ENCODE measurements around the gene FOLR1. TPM values are rescaled to one million over a fixed set of nuclear protein-coding genes. Genes with fewer than 3 reads are reported as not detected.

Gene FOLR1
- total and polyA plus RNA-seq, 2 donors = 0.18 to 1.1 TPM

DNA sequence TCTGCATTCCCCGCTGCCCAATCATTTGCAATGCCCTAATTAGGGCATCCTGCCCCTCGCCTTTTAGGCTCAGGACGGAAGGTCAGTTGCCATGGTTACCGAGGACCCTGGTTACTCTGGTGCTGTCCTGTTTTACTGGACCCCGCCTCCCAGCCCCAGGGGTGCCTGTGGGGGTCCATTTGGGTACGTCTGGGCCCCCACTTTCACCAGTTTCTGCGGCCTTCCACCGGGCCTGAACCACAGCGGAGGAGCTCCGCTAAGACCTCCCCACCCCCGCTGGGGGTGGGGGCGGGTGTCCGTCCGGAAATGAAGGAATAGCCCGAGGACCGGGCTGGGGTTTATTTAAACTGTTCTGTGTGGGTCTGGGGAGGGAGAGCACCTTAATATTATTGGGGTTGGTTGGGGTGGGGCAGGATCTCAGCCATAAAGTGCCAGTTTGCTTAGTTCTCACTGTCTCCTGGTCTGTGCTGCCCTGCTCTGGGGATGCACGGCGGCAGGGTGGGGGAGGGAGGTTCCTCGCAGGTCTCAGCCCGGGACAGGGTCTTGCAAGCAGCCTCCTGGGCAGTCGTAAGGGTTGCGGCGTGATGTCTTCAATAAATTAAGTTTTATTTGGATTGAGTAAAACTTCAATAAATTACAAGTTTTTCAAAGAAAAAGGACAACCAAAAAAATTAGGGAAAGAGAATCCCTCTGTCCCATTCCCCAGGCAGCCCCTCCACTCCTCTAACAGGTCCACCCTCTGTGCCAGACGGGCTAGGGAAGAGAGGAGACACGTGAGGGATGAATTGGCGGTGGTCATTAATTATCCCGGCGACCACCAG lies 46.8 kb downstream of the FOLR1 start:
- WGBS = 67% methylated on average over 28 of the region's 28 CpGs
- Histone ChIP-seq H3K4me3 (ENCODE audit: low read depth, low read length) (no peak overlapping the region), H3K27ac (ENCODE audit: low read depth) (no peak overlapping the region), H3K4me1 (ENCODE audit: insufficient read depth) (peaks cover 2% of the 10 kb centered on the region), H3K36me3 (ENCODE audit: insufficient read depth) (peaks cover 5% of the 10 kb centered on the region)
- DNase-seq (ENCODE audit: extremely low spot score) = no peak

DNA sequence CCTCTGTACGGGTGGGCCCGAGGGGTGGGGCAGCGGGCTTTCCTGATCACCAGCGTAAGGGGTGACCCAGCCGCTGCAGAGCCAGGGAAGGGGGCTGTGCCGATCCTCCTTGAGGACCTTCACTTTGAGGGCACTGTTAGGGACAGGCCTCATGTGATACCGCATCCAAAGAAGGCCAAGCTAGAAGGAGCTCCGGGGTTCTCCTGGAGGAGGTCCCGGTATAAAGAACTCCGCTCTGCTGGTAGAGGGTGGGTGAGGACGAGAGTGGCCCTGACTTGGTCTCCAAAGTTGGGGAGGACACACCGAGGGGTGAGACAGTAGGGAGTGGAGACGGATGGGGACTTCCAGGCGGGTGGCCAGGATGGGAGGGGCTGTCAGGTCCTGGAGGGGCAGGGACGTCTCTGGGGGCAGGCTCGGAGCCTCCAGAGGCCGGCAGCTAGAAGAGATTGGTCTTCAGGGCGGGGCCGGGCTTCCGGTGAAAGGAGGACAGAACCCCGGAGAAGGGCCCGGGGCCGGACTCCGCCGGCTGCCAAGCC lies 47.4 kb downstream of the FOLR1 start:
- 10% methylated on average over 25 of the region's 25 CpGs for WGBS
- Histone ChIP-seq H3K27ac (ENCODE audit: low read depth) (no peak overlapping the region), H3K4me1 (ENCODE audit: insufficient read depth) (peaks cover 2% of the 10 kb centered on the region), H3K36me3 (ENCODE audit: insufficient read depth) (peaks cover 2% of the 10 kb centered on the region), H3K4me3 (ENCODE audit: low read depth, low read length) (peak overlapping the region; percentile 34)
- no peak for DNase-seq (ENCODE audit: extremely low spot score)

- WGBS = 1% methylated on average over 69 of the region's 69 CpGs
These were observed 48.0 kb downstream of the FOLR1 start for GRCh38 chr11:72239849-72240460.

GRCh38 chr11:72240461-72241290 lies 48.7 kb downstream of the FOLR1 start:
- 32% methylated on average over 44 of the region's 44 CpGs for WGBS
- Histone ChIP-seq H3K4me1 (ENCODE audit: insufficient read depth) (peaks cover 2% of the 10 kb centered on the region), H3K36me3 (ENCODE audit: insufficient read depth) (peaks cover 2% of the 10 kb centered on the region), H3K27ac (ENCODE audit: low read depth) (no peak overlapping the region), H3K4me3 (ENCODE audit: low read depth, low read length) (no peak overlapping the region)
- no peak for DNase-seq (ENCODE audit: extremely low spot score)

More at GRCh38 chr11:72239849-72240460, 48.0 kb downstream of the FOLR1 start:
- H3K27ac ChIP-seq (ENCODE audit: low read depth) = no peak overlapping the region
- DNase-seq (ENCODE audit: extremely low spot score) = no peak
- H3K4me3 ChIP-seq (ENCODE audit: low read depth, low read length) = peak overlapping the region; percentile 34
- H3K36me3 ChIP-seq (ENCODE audit: insufficient read depth) = peaks cover 2% of the 10 kb centered on the region
- peaks cover 2% of the 10 kb centered on the region for H3K4me1 ChIP-seq (ENCODE audit: insufficient read depth)

DNA sequence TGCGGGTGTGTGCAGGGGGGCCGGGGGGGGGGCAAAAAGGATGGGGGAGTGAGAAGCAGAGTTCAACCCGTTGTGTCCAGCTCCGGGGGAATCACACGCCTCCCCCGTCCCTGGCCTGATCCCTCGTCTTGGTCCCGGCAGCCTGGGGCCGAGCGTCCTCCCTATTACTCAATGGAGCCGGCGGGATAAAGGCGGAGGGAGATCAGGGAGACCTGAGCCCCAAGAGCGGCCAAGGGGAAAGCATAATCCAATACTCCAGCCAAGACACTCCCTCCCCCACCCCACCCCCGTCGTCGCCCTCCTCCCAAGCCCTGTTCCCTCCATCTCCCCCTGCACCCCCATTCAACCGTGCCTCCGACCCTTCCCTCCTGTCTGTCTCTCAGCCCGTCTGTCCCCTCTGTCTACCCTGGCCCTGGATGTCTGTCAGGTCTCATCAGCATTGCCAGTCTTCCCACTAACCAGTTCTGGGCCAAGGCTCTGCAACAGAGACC lies 49.4 kb downstream of the FOLR1 start:
- Histone ChIP-seq H3K27ac (ENCODE audit: low read depth) (no peak overlapping the region), H3K36me3 (ENCODE audit: insufficient read depth) (peaks cover 2% of the 10 kb centered on the region), H3K4me3 (ENCODE audit: low read depth, low read length) (no peak overlapping the region), H3K4me1 (ENCODE audit: insufficient read depth) (peaks cover 2% of the 10 kb centered on the region)
- DNase-seq (ENCODE audit: extremely low spot score) = no peak
- 34% methylated on average over 20 of the region's 20 CpGs for WGBS

DNA sequence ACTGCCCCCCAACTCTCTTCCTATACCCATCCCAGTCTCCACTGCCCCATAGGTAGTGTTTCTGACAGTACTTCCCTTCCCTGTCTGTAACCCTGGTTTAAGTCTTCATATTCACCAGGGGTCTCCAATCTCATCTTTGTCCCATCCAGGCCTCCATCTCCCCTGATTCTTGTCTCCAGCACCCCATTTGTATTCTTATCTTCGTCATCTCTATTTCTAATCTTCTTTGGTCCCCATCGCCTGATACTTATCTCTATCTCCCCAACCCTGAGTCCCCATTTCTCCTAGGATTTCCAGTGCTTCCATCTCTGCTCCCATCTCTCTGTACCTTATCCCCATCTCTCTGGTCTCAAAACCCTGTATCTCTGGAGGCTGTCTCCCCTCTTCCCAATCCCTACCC lies 50.2 kb downstream of the FOLR1 start:
- H3K4me1 ChIP-seq (ENCODE audit: insufficient read depth) = peaks cover 2% of the 10 kb centered on the region
- 96% methylated on average over 2 of the region's 2 CpGs for WGBS
- no peak for DNase-seq (ENCODE audit: extremely low spot score)

GRCh38 chr11:72243173-72244059 lies 51.5 kb downstream of the FOLR1 start:
- peaks cover 2% of the 10 kb centered on the region for H3K4me1 ChIP-seq (ENCODE audit: insufficient read depth)
- peak overlapping the region; percentile 17 for H3K4me3 ChIP-seq (ENCODE audit: low read depth, low read length)
- no peaks in the 10 kb centered on the region for H3K36me3 ChIP-seq (ENCODE audit: insufficient read depth)
- no peak overlapping the region for H3K27ac ChIP-seq (ENCODE audit: low read depth)
- DNase-seq (ENCODE audit: extremely low spot score) = no peak
- 23% methylated on average over 58 of the region's 58 CpGs for WGBS

More for the DNA sequence above, 50.2 kb downstream of the FOLR1 start:
- no peak overlapping the region for H3K4me3 ChIP-seq (ENCODE audit: low read depth, low read length)
- H3K27ac ChIP-seq (ENCODE audit: low read depth) = no peak overlapping the region
- peaks cover under 1% of the 10 kb centered on the region for H3K36me3 ChIP-seq (ENCODE audit: insufficient read depth)

DNA sequence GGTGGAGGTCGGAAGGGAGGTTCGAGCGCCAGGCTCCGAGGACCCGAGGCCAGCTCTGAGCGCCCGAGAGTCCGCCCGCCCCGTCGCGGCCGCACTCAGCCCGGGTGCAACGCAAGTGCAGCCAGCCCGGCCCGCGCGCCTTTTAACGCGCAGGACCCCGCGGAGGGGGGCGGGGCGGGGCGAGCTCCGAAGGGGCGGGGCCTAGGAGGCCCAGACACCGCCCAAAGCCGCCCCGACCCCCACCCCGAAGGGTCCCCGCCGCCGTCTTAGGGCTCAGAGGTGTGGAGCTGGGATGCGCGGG lies 52.1 kb downstream of the FOLR1 start, which contains the start of gene PHOX2A:
TSS of gene PHOX2A (minus strand) at position 117 of the 301 bp plus-strand sequence. CDS start 172 bp downstream, outside the sequence.
- peak within 1 kb of the TSS; percentile 17 for H3K4me3 ChIP-seq (ENCODE audit: low read depth, low read length)
- peaks cover 2% of the 10 kb centered on the region for H3K4me1 ChIP-seq (ENCODE audit: insufficient read depth)
- no peaks in the 10 kb centered on the region for H3K36me3 ChIP-seq (ENCODE audit: insufficient read depth)
- no peak for DNase-seq (ENCODE audit: extremely low spot score)
- WGBS = 1% methylated on average over 37 of the region's 37 CpGs
- H3K27ac ChIP-seq (ENCODE audit: low read depth) = no peak within 1 kb of the TSS

DNA sequence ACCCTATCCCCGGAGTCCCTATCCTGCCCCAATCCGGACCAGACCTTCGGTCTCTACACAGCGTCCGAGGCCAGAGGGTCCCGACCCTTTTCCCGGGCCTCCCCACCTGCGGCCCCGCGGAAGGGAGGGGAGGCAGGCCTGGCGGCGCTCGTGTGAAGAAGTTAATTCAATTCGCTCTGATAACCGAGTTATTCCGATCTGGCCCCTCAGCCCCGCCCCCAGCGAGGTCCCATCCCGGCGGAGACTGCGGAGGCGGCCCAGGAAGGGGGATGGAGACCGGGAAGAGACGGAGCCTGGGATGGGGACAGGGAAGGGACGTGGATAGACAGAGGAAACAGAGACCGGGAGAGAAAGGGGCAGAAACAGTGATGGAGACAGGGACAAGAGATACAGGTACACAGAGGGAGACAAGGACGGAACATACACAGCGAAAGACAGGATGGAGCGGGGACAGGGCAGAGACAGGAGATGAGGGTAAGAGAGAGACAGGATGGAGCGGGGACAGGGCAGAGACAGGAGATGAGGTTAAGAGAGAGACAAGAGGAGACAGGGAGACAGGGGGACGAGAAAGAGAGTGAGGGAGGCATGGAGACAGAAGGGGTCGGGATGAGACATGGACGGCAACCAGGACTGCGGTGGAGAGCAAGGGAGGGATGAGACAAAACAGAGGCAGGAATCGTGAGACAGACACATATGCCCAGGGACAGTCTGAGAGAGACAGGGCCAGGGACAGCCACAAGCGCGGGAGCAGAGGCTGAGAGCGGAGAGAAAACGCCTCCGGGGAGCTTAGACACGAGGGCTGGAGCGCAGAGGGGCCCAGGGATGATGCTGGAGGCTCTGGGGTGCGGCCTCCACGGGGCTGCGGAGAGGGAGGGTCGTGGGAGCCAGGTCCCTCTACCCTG lies 52.7 kb downstream of the FOLR1 start:
- H3K4me3 ChIP-seq (ENCODE audit: low read depth, low read length) = peak overlapping the region; percentile 17
- no peaks in the 10 kb centered on the region for H3K36me3 ChIP-seq (ENCODE audit: insufficient read depth)
- no peak for DNase-seq (ENCODE audit: extremely low spot score)
- no peak overlapping the region for H3K27ac ChIP-seq (ENCODE audit: low read depth)
- H3K4me1 ChIP-seq (ENCODE audit: insufficient read depth) = peaks cover 2% of the 10 kb centered on the region
- whole genome bisulfite sequencing = 6% methylated on average over 46 of the region's 46 CpGs

GRCh38 chr11:72245263-72245816 lies 53.4 kb downstream of the FOLR1 start:
- DNase-seq (ENCODE audit: extremely low spot score) = no peak
- Histone ChIP-seq H3K4me3 (ENCODE audit: low read depth, low read length) (no peak overlapping the region), H3K27ac (ENCODE audit: low read depth) (no peak overlapping the region), H3K4me1 (ENCODE audit: insufficient read depth) (peaks cover 2% of the 10 kb centered on the region), H3K36me3 (ENCODE audit: insufficient read depth) (no peaks in the 10 kb centered on the region)
- 16% methylated on average over 19 of the region's 19 CpGs for WGBS

All from urinary bladder (tissue), 4 donors.